SH-SY5Y (cell line): Measurements from ENCODE around the gene LRRC38.

Experiments
- GATA2 ChIP-seq: IDR thresholded peaks from 2 replicates; pipeline ENCODE4 v1.6.1; 2011; ENCODE audit warnings: mild to moderate bottlenecking, low read depth, low read length
- GATA3 ChIP-seq: IDR thresholded peaks from 2 replicates; pipeline ENCODE4 v1.6.1; 2011; ENCODE audit warnings: low read depth, mild to moderate bottlenecking, low read length, moderate library complexity

DNA sequence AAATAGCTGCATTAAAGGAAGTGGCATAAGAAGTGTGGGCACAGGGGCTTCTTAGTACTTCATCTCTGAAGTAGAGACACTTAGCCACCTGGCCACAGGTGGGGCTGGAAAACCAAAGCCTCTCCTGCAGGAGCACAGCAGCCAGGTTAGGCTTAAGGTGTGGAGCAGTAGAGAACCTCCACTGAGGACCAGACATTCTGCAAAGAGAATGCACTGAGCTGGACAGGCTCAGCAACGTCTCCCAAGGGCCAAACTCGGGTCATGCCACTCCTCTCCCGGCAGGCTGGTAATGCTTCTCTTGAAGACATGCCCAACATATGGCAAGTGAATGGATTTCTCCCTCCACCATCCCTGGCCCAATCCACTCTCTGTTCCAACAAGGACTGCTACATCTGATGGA, 33.0 kb upstream of the LRRC38 start:
- TF ChIP-seq GATA3 (no peak), GATA2 (no peak)
